Left ventricle myocardium inferior (tissue), 1 donor: ENCODE measurements around the gene BRAP. TPM values are rescaled to one million over a fixed set of nuclear protein-coding genes. Genes with fewer than 3 reads are reported as not detected.
A peak's percentile ranks its signal among the peaks of the same experiment; 100 is the strongest.

Source experiments
- DNase-seq: peaks from one replicate; pipeline ENCODE4 v3.0.0-alpha.2; 2020
- H3K27ac ChIP-seq: fragments of 200-600 bp; replicated peaks from 2 replicates; pipeline ENCODE4 v1.8.0; 2021
- H3K27me3 ChIP-seq: fragments of 200-600 bp; 2 replicates; pipeline ENCODE4 v1.8.0; 2021; ENCODE audit warnings: low read depth
- H3K36me3 ChIP-seq: fragments of 200-600 bp; 2 replicates; pipeline ENCODE4 v1.8.0; 2021
- H3K4me1 ChIP-seq: fragments of 200-600 bp; 2 replicates; pipeline ENCODE4 v1.8.0; 2021
- H3K4me3 ChIP-seq: fragments of 200-600 bp; 2 replicates; pipeline ENCODE4 v1.8.0; 2021; ENCODE audit warnings: mild to moderate bottlenecking, moderate library complexity
- H3K9me3 ChIP-seq: fragments of 200-600 bp; replicated peaks from 2 replicates; pipeline ENCODE4 v1.8.0; 2021
- CTCF ChIP-seq: fragments of 200-600 bp; IDR thresholded peaks from 2 replicates; pipeline ENCODE4 v1.8.0; 2021; ENCODE audit warnings: antibody characterized with exemption, mild to moderate bottlenecking, borderline replicate concordance
- intact Hi-C: fragments of 100-400 bp; cut with micrococcal nuclease; formaldehyde crosslinking; loops from one replicate; pipeline ENCODE4 v1.11.0; 2022
- total RNA-seq: library from RNA; stranded (reverse); fragmentation: NEBNext Ultra II Directional; extraction: Animal tissue kit (Norgen Biotek cat#: 25700); gene quantifications from one replicate; pipeline ENCODE4 v1.2.1, GENCODE V29; 2021
- donor health status: DM: no; HTN: yes; CAD: no; lungs with severe emphysema.

The BRAP gene
- total RNA-seq, 1 donor from 2014 or later, result 14.5 TPM

DNA sequence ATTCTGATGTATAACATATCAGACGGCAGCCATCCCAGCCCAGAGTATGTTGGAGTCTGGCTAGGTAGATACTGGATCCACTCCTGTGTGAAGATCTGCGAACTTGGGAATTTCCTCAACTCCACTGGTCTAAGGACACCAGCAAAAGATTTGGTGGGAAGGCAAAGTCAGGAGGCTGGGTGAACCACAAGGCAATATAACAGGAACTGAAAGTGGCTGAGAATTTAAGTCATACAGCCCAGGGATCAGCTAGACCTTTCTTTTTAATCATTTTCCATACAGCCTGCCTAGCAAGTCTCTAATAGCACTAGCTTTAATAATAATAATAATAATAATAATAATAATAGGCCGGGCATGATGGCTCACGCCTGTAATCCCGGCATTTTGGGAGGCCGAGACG lies 34.8 kb downstream of the BRAP start:
- no peak for TF ChIP-seq CTCF
- no peaks in the 10 kb centered on the region for H3K27me3 ChIP-seq
- DNase-seq, result no peak
- intact Hi-C loops, result no loop called here
- no peak overlapping the region for H3K27ac ChIP-seq
- H3K9me3 ChIP-seq, result no peaks in the 10 kb centered on the region
- H3K4me1 ChIP-seq, result no peaks in the 10 kb centered on the region
- no peak overlapping the region for H3K4me3 ChIP-seq
- peaks cover 99% of the 10 kb centered on the region for H3K36me3 ChIP-seq

- Histone ChIP-seq H3K4me3 (no peak overlapping the region), H3K9me3 (no peaks in the 10 kb centered on the region), H3K27me3 (no peaks in the 10 kb centered on the region), H3K27ac (no peak overlapping the region), H3K4me1 (peaks cover 22% of the 10 kb centered on the region), H3K36me3 (peaks cover 84% of the 10 kb centered on the region)
- no peak for TF ChIP-seq CTCF
- intact Hi-C loops, result no loop called here
- no peak for DNase-seq
Observed at GRCh38 chr12:111645433-111645832, 40.3 kb downstream of the BRAP start.

- Histone ChIP-seq H3K4me1 (peaks cover 22% of the 10 kb centered on the region), H3K27ac (peak overlapping the region; percentile 60), H3K9me3 (no peaks in the 10 kb centered on the region), H3K27me3 (no peaks in the 10 kb centered on the region), H3K36me3 (peaks cover 64% of the 10 kb centered on the region), H3K4me3 (no peak overlapping the region)
- intact Hi-C loops, result no loop called here
- DNase-seq, result no peak
- no peak for TF ChIP-seq CTCF
Observed at GRCh38 chr12:111643427-111643826, 42.3 kb downstream of the BRAP start.

DNA sequence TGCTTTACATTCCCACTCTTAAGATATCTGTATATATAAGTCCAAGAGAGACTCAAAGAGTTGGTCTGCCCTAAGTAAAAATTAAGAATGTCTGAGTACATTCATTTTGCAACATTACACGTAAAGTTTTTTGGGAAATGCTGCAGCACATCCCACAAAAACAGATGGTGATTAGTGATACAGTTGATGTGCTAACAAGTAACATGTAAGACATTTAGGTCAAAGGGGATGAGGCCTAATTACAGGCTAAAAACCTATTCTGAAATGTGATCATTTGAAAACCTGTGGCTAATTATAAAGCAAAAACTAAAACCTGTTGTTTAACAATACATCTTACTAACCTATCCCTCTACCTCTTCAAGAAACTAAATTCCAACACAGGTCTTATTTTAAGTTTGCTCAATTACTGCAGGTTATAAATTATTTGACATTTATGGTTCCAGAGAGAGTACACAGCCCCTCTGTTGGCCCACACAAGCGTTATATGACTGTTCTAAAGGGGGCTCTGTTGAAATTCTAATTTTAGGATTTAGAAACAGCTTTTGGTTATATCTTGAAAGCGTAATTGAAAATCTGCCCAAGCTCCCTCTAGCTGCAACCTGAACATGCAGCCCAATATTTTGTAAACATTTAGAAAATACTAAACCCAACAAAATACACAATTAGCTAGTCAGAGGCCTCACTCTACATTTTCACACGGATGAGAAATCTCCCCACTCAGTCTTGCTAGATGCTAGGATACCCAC lies 42.9 kb downstream of the BRAP start:
- Histone ChIP-seq H3K9me3 (no peaks in the 10 kb centered on the region), H3K27me3 (no peaks in the 10 kb centered on the region), H3K27ac (peak overlapping the region; percentile 60), H3K4me1 (peaks cover 22% of the 10 kb centered on the region), H3K4me3 (no peak overlapping the region), H3K36me3 (peaks cover 59% of the 10 kb centered on the region)
- intact Hi-C loops, result no loop called here
- TF ChIP-seq CTCF, result no peak
- no peak for DNase-seq

DNA sequence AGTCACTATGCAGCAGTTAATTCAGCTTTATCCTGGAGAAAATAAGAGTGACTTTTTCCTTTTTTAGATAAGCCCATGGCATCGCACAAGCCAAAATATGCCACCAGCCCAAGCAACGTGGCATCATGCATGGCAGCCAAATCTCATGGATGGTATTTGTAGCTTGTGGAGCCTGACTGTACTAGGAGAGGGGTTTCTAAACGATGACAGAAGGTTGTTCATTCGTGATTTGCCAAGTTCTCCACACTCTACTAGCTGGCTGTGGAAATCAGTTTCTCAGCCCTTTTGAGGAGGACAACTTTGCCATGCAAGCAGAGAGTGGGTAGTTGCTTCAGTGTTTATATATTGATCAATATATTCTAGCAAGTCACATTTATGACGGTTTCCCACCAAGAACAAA lies 45.2 kb downstream of the BRAP start:
- Histone ChIP-seq H3K36me3 (peaks cover 35% of the 10 kb centered on the region), H3K4me1 (peaks cover 39% of the 10 kb centered on the region), H3K27ac (no peak overlapping the region), H3K4me3 (no peak overlapping the region), H3K9me3 (no peaks in the 10 kb centered on the region), H3K27me3 (no peaks in the 10 kb centered on the region)
- no peak for TF ChIP-seq CTCF
- intact Hi-C loops, result no loop called here
- DNase-seq, result no peak
